KOPT-K1 (cell line): Measurements from ENCODE around the gene TTC22.

Experiments used
- H3K27ac ChIP-seq: fragments of 200-600 bp; sonication (generic); 2 replicates; pipeline ENCODE4 v1.5.1; 2016; ENCODE audit warnings: antibody characterized with exemption, mild to moderate bottlenecking, low read depth, low read length; ENCODE audit not compliant: poor library complexity, severe bottlenecking
- H3K36me3 ChIP-seq: fragments of 200-600 bp; sonication (generic); 2 replicates; pipeline ENCODE4 v1.5.1; 2017; ENCODE audit warnings: antibody characterized with exemption, mild to moderate bottlenecking, low read length, moderate library complexity; ENCODE audit not compliant: insufficient read depth
- H3K9me3 ChIP-seq: fragments of 200-600 bp; sonication (generic); 2 replicates; pipeline ENCODE4 v1.5.1; 2017; ENCODE audit warnings: antibody characterized with exemption, low read length, mild to moderate bottlenecking; ENCODE audit not compliant: insufficient read depth, poor library complexity, severe bottlenecking

Gene TTC22

DNA sequence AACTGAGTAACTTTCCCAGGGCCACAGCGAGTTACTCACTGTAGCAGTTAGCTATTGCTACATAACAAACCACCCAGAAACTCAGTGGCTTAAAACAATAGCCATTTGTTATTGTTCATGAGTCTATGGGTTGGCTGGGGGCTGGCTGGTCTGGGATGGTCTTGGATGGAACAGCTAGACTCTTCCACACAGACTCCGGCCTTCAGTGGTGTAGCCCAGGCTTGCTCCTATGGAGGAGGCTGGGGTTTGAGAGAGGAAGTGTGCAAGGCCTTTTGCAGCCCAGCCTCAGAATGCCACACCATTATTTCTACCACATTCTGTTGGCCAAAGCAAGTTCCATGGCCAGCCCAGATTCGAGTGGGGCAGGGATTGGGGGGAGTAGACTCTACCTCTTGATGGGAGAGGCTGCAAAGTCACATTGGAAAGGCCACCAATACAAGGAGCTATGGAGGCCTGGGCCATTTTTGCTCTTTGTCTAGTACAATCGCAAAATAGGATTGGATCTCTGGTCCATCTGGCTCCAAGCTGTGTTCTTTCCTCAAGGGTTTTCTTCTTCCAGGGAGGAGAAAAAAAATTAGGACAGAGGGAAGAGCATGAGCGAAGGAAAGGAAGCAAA is 37.5 kb upstream of the TTC22 start:
- Histone ChIP-seq H3K9me3 (no peaks in the 10 kb centered on the region), H3K27ac (no peak overlapping the region), H3K36me3 (no peaks in the 10 kb centered on the region)

DNA sequence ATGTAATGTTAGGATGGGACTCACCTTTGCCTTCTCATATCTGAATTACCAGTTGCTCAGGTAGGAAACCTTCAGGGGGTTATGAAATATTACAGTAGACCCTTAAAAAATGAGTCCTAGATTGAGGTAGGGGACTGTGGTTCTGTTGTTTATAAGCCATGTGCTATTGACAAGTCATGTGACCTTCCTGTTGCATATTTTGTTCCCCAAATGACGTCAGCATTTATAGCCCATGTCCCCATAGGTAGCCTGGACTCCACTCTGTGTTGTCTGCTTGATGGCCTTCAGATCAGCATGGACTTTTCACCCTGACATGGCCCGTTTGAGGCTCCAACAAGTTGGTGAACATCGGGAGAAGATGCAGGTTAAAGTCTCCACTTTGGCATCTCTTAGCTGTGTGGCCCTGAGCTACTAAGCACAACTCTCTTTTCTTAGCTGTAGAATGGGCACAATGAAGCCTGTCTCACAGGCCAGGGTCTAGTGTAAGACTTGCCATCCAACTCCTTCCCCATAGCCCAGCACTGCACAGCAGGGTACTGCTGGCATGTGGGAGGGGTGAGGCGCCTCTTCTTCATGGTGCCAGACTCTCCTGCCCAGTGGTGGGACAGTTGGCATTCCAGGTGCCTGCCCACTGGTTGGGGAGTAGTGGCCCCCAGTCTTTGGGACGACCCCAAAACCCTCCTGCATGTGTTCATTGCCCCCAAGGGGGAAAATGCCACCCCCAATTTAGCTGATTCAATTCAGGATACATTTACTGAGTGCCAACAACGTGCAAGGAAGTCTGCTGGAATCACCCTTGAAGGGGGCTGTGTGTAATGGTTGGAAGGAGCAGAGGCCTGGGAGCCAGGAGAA is 36.1 kb upstream of the TTC22 start:
- H3K36me3 ChIP-seq: no peaks in the 10 kb centered on the region
- H3K27ac ChIP-seq: no peak overlapping the region
- no peaks in the 10 kb centered on the region for H3K9me3 ChIP-seq

DNA sequence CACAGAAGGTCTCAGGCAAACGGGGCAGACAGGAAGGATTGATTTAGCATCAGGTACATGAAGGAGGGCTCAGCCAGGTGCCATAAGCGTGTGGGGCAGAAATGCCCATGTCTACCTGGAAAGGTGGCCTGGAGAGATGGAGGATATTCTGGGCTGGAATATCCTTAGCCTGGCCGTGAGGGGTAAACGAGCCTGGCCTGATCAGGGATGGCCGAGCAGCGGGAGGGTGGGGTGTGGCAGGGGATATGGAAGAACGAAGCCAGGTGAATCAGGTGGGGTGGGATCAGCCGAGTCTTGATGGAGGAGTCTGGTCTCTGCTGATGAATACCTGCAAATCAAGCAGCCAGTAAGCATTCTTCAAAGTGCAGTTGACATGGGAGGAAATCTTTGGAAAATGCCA is 35.5 kb upstream of the TTC22 start:
- H3K9me3 ChIP-seq: no peaks in the 10 kb centered on the region
- H3K36me3 ChIP-seq: no peaks in the 10 kb centered on the region

DNA sequence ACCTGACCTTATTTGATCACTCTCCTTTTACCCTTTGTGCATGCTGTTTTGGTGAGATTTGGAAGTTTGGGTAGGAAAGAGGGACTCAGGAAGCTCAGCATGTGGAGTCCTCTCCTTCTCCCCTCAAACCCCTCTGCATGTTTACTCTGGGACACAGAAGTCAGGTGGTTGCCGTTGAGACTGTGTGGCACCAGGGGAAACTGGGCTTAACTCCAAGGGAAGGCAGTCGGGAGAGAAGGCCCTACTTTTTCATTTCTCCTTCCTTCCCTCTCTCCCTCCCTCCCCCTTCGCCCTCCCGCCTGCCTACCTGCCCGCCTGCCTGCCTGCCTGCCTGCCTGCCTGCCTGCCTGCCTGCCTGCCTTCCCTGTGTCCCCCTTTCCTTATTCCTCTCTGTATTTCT is 34.8 kb upstream of the TTC22 start:
- Histone ChIP-seq H3K36me3 (no peaks in the 10 kb centered on the region), H3K27ac (no peak overlapping the region), H3K9me3 (peaks cover 4% of the 10 kb centered on the region)

More for the DNA sequence above, 35.5 kb upstream of the TTC22 start:
- no peak overlapping the region for H3K27ac ChIP-seq

DNA sequence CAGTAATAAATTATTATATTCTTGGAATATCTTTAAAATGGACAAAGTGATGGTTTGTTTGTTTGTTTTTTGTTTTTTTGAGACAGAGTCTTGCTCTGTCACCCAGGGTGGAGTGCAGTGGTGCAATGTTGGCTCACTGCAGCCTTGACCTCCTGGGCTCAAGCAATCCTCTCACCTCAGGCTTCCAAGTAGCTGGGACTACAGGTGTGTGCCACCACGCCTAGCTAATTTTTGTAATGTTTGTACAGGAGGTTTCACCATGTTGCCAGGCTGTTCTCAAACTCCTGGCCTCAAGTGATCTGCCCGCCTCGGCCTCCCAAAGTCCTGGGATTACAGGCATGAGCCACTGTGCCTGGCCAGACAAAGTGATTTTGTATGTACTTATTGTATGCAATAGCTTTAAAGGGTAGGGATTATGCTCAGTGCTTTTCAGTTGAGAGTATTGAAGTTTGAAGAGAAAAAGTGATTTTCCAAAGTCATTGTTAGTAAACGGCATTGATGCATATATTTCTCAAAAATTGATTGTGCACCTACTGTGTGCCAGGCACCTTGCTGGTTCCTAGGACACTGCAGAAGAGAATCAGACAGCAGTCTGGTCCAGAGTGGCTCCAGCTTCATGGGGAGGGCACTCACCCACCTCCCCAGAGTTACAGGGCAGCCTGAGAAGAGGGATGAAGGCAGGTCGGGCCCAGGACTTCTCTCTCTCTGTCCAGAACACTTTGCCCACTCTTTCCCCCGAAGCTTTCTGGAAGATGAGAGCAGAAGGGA is 34.2 kb upstream of the TTC22 start:
- Histone ChIP-seq H3K9me3 (peaks cover 11% of the 10 kb centered on the region), H3K27ac (no peak overlapping the region), H3K36me3 (no peaks in the 10 kb centered on the region)

DNA sequence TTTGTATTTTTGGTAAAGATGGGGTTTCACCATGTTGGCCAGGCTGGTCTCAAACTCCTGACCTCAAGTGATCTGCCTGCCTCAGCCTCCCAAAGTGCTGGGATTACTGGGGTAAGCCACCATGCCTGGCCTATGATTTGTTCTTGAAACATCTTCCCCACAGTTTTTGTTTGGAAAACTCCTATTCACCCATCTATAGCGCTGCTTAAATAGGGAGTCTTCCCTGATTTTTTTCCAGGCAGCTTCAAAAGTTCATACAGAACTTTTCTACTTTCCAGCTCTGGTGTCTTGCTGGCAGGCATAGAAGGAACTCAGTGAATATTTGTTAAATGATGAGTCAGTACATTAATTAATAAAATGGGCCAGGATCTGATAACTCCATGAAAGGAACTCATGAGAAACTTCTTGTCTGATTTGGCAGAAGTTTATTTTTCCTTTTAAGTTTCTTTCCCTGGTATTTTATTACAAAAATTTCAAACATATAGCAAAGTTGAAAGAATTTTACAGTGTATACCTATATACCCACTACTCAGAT is 33.0 kb upstream of the TTC22 start:
- Histone ChIP-seq H3K9me3 (peaks cover 15% of the 10 kb centered on the region), H3K27ac (no peak overlapping the region), H3K36me3 (no peaks in the 10 kb centered on the region)

DNA sequence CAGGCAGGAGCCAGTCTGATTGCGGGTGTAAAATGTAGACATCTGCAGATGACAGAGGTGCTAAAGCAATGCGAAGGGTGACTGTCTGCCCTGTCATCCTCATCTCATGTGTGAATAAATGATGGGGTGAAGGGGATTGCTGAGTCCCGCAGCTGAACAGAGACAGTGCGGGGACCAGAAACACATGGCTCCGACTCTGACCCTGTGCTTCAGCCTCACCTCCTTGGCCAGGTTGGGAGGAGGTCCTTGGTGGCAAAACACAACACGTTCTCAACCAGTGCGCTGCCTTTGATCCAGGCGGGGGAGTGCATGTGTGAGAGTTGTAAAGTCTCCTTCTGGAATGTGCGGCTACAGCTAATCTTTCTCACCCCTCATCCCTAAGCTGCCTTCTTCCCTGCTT is 32.0 kb upstream of the TTC22 start:
- Histone ChIP-seq H3K9me3 (peaks cover 20% of the 10 kb centered on the region), H3K36me3 (no peaks in the 10 kb centered on the region), H3K27ac (no peak overlapping the region)

DNA sequence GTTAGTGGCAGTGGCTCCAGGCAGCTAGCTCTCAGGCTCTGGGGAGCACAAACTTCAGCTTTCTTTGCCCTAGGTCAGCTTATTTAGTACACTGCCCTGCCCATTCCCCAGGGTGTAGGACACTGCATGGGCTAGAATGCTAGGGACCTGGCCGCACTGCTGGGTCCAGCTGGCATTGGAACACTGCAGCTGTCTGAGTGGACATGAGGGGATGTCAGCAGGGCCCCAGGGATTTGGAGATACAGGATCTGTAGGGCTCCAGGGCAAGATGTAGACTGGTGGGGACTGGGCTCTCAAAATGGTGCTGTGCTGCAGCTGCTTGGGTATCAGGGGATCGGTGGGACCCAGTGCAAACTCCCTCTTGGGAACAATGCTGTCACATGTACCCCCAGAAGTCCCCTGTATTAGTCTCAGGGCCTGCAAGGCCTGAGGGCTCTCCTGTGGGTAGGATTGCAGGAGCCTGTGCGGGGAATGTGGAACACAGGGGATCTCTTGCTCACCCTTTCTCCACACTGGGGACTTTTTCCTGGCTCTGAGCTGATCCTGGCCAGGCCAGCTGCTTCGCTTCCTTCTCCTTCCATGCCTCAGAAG is 25.2 kb upstream of the TTC22 start:
- Histone ChIP-seq H3K36me3 (no peaks in the 10 kb centered on the region), H3K9me3 (peaks cover 63% of the 10 kb centered on the region), H3K27ac (no peak overlapping the region)

DNA sequence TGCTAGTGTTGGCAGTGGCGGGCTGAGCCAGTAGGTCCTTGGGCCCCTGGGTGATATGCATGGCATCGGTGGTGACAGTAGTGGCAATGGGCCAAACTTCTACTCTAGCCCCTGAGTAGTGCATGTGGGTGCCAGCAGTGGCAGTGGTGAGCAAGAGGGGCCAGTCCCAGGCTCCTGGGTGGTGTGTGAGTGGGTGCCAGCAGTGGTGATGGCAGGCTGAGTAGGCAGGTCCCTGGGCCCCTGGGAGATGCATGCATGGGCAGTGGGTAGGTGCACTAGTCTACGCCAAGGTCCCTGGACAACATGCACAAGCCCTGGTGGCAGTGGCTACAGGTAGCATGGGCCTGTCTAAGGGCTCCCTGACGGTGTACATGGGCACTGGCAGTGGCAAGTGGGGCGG is 24.6 kb upstream of the TTC22 start:
- peaks cover 57% of the 10 kb centered on the region for H3K9me3 ChIP-seq
- H3K27ac ChIP-seq: no peak overlapping the region
- no peaks in the 10 kb centered on the region for H3K36me3 ChIP-seq

DNA sequence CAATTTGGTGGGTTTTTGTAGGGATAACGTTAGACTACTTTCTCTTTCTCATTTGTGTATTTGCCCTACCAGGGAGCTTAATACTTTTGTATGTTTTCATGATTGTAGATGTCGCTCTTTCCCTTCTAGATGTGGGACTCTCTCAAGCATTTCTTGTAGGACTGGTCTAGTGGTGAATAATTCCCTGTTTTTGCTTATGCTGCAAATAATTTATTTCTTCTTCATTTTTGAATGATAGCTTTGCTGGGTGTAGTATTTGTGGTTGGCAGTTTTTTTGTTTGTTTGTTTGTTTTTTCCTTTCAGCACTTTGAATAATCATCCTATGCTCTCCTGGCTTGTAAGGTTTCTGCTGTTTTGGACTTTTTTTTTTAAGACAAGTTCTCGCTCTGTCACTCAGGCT is 22.5 kb upstream of the TTC22 start:
- Histone ChIP-seq H3K36me3 (no peaks in the 10 kb centered on the region), H3K27ac (no peak overlapping the region), H3K9me3 (peaks cover 48% of the 10 kb centered on the region)

DNA sequence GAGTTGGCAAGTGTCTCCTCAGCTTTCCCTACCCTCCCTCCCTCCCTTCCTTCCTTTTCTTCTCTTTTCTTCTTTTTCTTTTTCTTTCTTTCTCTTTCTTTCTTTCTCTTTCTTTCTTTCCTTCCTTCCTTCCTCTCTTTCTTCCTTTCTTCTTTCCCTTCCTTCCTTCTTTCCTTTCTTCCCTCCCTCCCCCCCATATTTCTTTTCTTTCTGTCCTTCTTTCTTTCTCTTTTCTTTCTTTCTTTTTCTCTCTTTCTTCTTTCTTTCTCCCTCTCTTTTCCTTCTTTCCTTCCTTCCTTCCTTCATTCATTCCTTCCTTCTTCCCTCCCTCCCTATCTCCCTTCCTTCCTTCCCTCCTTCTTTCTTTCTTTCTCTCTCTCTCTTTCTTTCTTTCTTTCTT is 18.6 kb upstream of the TTC22 start:
- H3K36me3 ChIP-seq: no peaks in the 10 kb centered on the region
- H3K9me3 ChIP-seq: peaks cover 13% of the 10 kb centered on the region
- H3K27ac ChIP-seq: no peak overlapping the region

DNA sequence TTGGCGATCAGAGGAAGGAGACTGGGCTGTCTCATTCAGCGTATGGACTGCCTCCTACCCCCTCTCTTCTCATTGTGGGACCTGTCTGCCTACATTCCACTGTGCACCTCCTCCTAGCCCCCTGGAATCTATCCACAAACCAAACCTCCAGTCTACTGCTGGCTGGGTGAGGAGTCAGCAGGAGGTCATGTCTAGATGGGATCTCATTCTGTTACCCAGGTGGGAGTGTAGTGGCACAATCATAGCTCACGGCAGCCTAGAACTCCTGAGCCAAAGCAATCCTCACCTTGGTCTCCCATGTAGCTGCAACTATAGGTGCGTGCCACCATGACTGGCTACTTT is 18.0 kb upstream of the TTC22 start:
- Histone ChIP-seq H3K36me3 (no peaks in the 10 kb centered on the region), H3K27ac (no peak overlapping the region), H3K9me3 (peaks cover 7% of the 10 kb centered on the region)

DNA sequence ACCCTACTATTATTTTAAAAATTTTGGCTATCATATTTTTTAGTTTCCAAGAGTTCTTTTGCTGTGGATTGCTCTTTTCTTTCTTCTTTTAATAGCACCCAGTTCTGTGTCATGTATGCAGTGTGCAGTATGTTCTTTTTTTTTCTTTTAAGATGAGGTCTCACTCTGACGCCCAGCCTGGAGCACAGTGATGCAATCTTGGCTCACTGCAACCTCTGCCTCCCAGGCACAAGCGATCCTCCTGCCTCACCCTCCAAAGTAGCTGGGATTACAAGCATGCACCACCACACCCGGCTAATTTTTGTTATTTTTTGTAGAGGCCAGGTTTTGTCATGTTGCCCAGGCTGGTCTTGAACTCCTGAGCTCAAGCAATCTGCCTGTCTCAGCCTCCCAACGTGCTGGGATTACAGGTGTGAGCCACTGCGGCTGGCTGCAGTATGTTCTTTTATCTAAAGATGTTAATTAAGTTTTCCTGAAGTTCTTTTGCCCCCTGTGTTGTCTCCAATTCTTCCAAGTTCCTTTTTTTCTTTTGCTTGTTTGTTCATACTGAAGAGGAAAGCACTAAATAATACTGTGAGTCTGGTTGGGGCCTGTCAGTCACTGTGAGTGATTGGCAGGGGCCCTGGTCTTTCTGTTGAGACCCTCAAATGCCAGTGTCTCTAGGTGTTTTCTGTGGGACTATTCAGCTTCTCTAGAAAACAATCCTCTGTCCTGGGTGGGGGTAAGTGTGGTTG is 17.5 kb upstream of the TTC22 start:
- Histone ChIP-seq H3K36me3 (no peaks in the 10 kb centered on the region), H3K9me3 (peaks cover 2% of the 10 kb centered on the region), H3K27ac (no peak overlapping the region)

DNA sequence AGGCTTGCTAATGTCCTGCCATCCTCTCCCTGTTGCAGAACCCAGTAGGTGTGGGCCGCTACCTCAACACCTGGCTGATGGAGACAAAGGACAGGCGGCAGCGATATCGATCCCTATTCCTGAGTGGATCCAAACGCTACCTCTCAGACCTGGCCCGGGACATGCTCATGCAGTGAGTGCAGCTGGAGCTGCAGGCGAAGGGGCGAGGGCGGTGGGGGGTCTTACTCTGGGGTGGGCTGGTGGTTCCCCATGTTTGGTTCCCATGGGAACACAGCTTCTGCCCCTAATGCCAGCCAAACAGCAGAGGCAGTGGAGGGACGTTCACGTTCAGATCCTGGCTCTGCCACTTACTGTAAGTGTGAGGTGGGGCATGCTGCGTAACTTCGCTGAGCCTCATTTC is 15.8 kb upstream of the TTC22 start:
- H3K9me3 ChIP-seq: no peaks in the 10 kb centered on the region
- no peak overlapping the region for H3K27ac ChIP-seq
- no peaks in the 10 kb centered on the region for H3K36me3 ChIP-seq
